Motor neuron (in vitro differentiated cells): Measurements from ENCODE around the gene IQCK. TPM values are rescaled to one million over a fixed set of nuclear protein-coding genes. Genes with fewer than 3 reads are reported as not detected.

Experiments
- ATAC-seq, 8 experiments: fragments of 200-7000 bp; cut with Tn5 transposase; replicated peaks in 6 of 8; 2 replicates each; pipeline ENCODE4 v1.8.0; 2021; ENCODE audit warnings: mild to moderate bottlenecking in 8 of 8, moderate library complexity in 8 of 8
- H3K27ac ChIP-seq, 2 donors: fragments of 250-450 bp; sonication (Bioruptor Pico); 2 replicates each; pipeline ENCODE4 v1.9.0; 2021; ENCODE audit warnings: antibody characterized with exemption in 2 of 2, mild to moderate bottlenecking in 2 of 2, moderate library complexity in 1 of 2
- H3K4me1 ChIP-seq, 2 donors: fragments of 250-450 bp; sonication (Bioruptor Pico); replicated peaks in 1 of 2; 2 replicates each; pipeline ENCODE4 v1.6.1; 2021; ENCODE audit warnings: antibody characterized with exemption in 2 of 2, mild to moderate bottlenecking in 2 of 2, moderate library complexity in 1 of 2
- H3K4me3 ChIP-seq, 5 donors: fragments of 250-450 bp; sonication (Bioruptor Pico); 2 replicates each; pipeline ENCODE4 v1.9.0; 2021; ENCODE audit warnings: antibody characterized with exemption in 5 of 5, mild to moderate bottlenecking in 5 of 5, moderate library complexity in 4 of 5
- WGBS, 10 experiments: fragments of 450-650 bp; shearing (Covaris generic); methylation state at CpG; one replicate each; pipeline ENCODE4 v1.0.0; 2022; 5-methylcytosine and 5-hydroxymethylcytosine counted together
- in situ Hi-C, 9 experiments: fragments of 400-800 bp; cut with MboI; loops; one replicate each; pipeline ENCODE4 v1.15.0; 2021; ENCODE audit warnings: low sequenced_read_pairs in 9 of 9, low pct_unique_long_range_greater_than_20kb in 2 of 9; ENCODE audit not compliant: unreplicated experiment in 9 of 9
- total RNA-seq, 8 experiments: library from RNA; unstranded; fragments of 300-600 nt; gene quantifications; 2 replicates each; pipeline versions ENCODE4 v1.2.3 to v1.2.4, GENCODE V29; 2022

The IQCK gene
- total RNA-seq, 8 experiments from 2014 or later, result 7.0 to 44.1 (median 27.7) TPM

GRCh38 chr16:19830902-19831560 is 113.0 kb downstream of the IQCK start:
- Histone ChIP-seq H3K27ac (no peak overlapping the region), H3K4me1 (peaks cover 3 to 6% of the 10 kb centered on the region in 2 donors), H3K4me3 (no peak overlapping the region)
- WGBS, 10 experiments, result 33 to 100% (median 89%) methylated on average over 1 to 5 of the region's 5 CpGs
- in situ Hi-C loops, result no loop called here
- peak in 1 of 8 experiments; percentile 16 for ATAC-seq

- no peak overlapping the region for H3K4me3 ChIP-seq
- no peak overlapping the region for H3K27ac ChIP-seq
- peak in 4 of 8 experiments; percentile 56 to 99 (median 93) for ATAC-seq
- peaks cover 3 to 6% of the 10 kb centered on the region in 2 donors for H3K4me1 ChIP-seq
- in situ Hi-C loops, result no loop called here
- WGBS, 10 experiments, result 0 to 91% (median 47%) methylated on average over 2 to 5 of the region's 6 CpGs; no CpG with 5 or more reads in 2 of the 10 experiments
Observed at GRCh38 chr16:19831678-19832077, 113.6 kb downstream of the IQCK start.

- 20 to 100% (median 77%) methylated on average over 1 to 3 of the region's 3 CpGs; no CpG with 5 or more reads in 2 of the 10 experiments for WGBS, 10 experiments
- Histone ChIP-seq H3K4me3 (no peak overlapping the region), H3K4me1 (peaks cover 11% of the 10 kb centered on the region in 2 donors), H3K27ac (no peak overlapping the region)
- in situ Hi-C loops, result no loop called here
- ATAC-seq, result peak in 1 of 8 experiments; percentile 44
Observed at GRCh38 chr16:19833176-19833575, 115.1 kb downstream of the IQCK start.

- in situ Hi-C loops, result no loop called here
- no peak overlapping the region for H3K27ac ChIP-seq
- no peak overlapping the region for H3K4me3 ChIP-seq
- H3K4me1 ChIP-seq, result peaks cover 11 to 15% of the 10 kb centered on the region in 2 donors
- ATAC-seq, result no peak
- 82 to 100% (median 91%) methylated on average over 1 to 5 of the region's 5 CpGs; no CpG with 5 or more reads in 2 of the 10 experiments for WGBS, 10 experiments
Observed at GRCh38 chr16:19833581-19833980, 115.5 kb downstream of the IQCK start.

GRCh38 chr16:19835196-19835595 is 117.1 kb downstream of the IQCK start:
- in situ Hi-C loops, result no loop called here
- peaks cover 11 to 16% of the 10 kb centered on the region in 2 donors for H3K4me1 ChIP-seq
- no peak overlapping the region for H3K27ac ChIP-seq
- WGBS, 10 experiments, result 71 to 100% (median 91%) methylated on average over 1 to 3 of the region's 3 CpGs; no CpG with 5 or more reads in 2 of the 10 experiments
- no peak for ATAC-seq
- H3K4me3 ChIP-seq, result no peak overlapping the region

GRCh38 chr16:19835968-19836421 is 117.9 kb downstream of the IQCK start:
- peak in 4 of 8 experiments; percentile 5 to 77 (median 32) for ATAC-seq
- H3K4me3 ChIP-seq, result no peak overlapping the region
- in situ Hi-C loops, result no loop called here
- no peak overlapping the region for H3K27ac ChIP-seq
- H3K4me1 ChIP-seq, result peaks cover 11 to 16% of the 10 kb centered on the region in 2 donors

- H3K27ac ChIP-seq, result peak overlapping the region in 1 of 2 donors; percentile 11
- in situ Hi-C loops, result no loop called here
Observed at GRCh38 chr16:19837331-19837980, 119.4 kb downstream of the IQCK start.

GRCh38 chr16:19837984-19838707 is 120.1 kb downstream of the IQCK start:
- peak overlapping the region in 1 of 2 donors; percentile 4 for H3K27ac ChIP-seq
- peak in 3 of 8 experiments; percentile 3 to 43 (median 11) for ATAC-seq
- in situ Hi-C loops, result no loop called here

More at GRCh38 chr16:19837331-19837980, 119.4 kb downstream of the IQCK start:
- ATAC-seq, result peak in 5 of 8 experiments; percentile 31 to 61 (median 54)
- Histone ChIP-seq H3K4me1 (peaks cover 11 to 16% of the 10 kb centered on the region in 2 donors), H3K4me3 (no peak overlapping the region)
- 59 to 100% (median 77%) methylated on average over 1 to 6 of the region's 6 CpGs for WGBS, 10 experiments

GRCh38 chr16:19840524-19841110 is 122.5 kb downstream of the IQCK start:
- in situ Hi-C loops, result no loop called here
- Histone ChIP-seq H3K27ac (no peak overlapping the region), H3K4me3 (no peak overlapping the region), H3K4me1 (peaks cover 15 to 24% of the 10 kb centered on the region in 2 donors)
- WGBS, 10 experiments, result 0 to 83% (median 45%) methylated on average over 1 to 3 of the region's 3 CpGs; no CpG with 5 or more reads in 2 of the 10 experiments
- ATAC-seq, result peak in 4 of 8 experiments; percentile 18 to 96 (median 25)

More at GRCh38 chr16:19837984-19838707, 120.1 kb downstream of the IQCK start:
- peaks cover 11 to 16% of the 10 kb centered on the region in 2 donors for H3K4me1 ChIP-seq
- 20 to 91% (median 64%) methylated on average over 1 to 11 of the region's 13 CpGs; no CpG with 5 or more reads in 1 of the 10 experiments for WGBS, 10 experiments
- H3K4me3 ChIP-seq, result no peak overlapping the region

- Histone ChIP-seq H3K4me1 (peaks cover 15 to 25% of the 10 kb centered on the region in 2 donors), H3K4me3 (no peak overlapping the region), H3K27ac (no peak overlapping the region)
- no peak for ATAC-seq
- in situ Hi-C loops, result no loop called here
- WGBS, 10 experiments, result 0 to 100% (median 60%) methylated on average over 1 to 3 of the region's 3 CpGs; no CpG with 5 or more reads in 2 of the 10 experiments
Observed at GRCh38 chr16:19841184-19841583, 123.1 kb downstream of the IQCK start.

GRCh38 chr16:19842426-19843157 is 124.5 kb downstream of the IQCK start:
- no peak overlapping the region for H3K4me3 ChIP-seq
- ATAC-seq, result no peak
- no peak overlapping the region for H3K27ac ChIP-seq
- in situ Hi-C loops, result no loop called here
- peaks cover 10 to 20% of the 10 kb centered on the region in 2 donors for H3K4me1 ChIP-seq
- 32 to 96% (median 80%) methylated on average over 2 to 6 of the region's 6 CpGs for WGBS, 10 experiments

- Histone ChIP-seq H3K27ac (no peak overlapping the region), H3K4me1 (peaks cover 4 to 12% of the 10 kb centered on the region in 2 donors), H3K4me3 (no peak overlapping the region)
- 0 to 100% (median 67%) methylated on average over 1 of the region's 1 CpG; no CpG with 5 or more reads in 5 of the 10 experiments for WGBS, 10 experiments
- ATAC-seq, result no peak
- in situ Hi-C loops, result no loop called here
Observed at GRCh38 chr16:19843371-19843770, 125.3 kb downstream of the IQCK start.
